PFSK-1 (cell line): ENCODE results near the gene NRG3.

Experiments
- FOXP2 ChIP-seq: optimal IDR thresholded peaks from 2 replicates; pipeline ENCODE3; 2011; ENCODE audit warnings: borderline replicate concordance, control low read depth, inconsistent platforms; ENCODE audit not compliant: insufficient read depth; ENCODE audit errors: extremely low read length, extremely low read depth
- POLR2AphosphoS5 ChIP-seq: IDR thresholded peaks from 2 replicates; pipeline ENCODE4 v1.6.1; 2012; ENCODE audit warnings: low read depth, mild to moderate bottlenecking, control low read depth, low read length, moderate library complexity
- SIN3A ChIP-seq: IDR thresholded peaks from 2 replicates; pipeline ENCODE4 v1.6.1; 2012; ENCODE audit warnings: mild to moderate bottlenecking, low read length, moderate library complexity, borderline replicate concordance; ENCODE audit not compliant: insufficient read depth
- TAF1 ChIP-seq: IDR thresholded peaks from 2 replicates; pipeline ENCODE4 v1.6.1; 2012; ENCODE audit warnings: low read length, control low read depth, borderline replicate concordance; ENCODE audit not compliant: insufficient read depth
- TF ChIP-seq, protein P1 (sequence below), 2 experiments: IDR thresholded peaks; 2 replicates each; pipeline versions ENCODE4 v1.6.1 to v1.8.0; 2011 to 2012; ENCODE audit warnings: low read depth in 2 of 2, low read length in 2 of 2, control low read depth in 1 of 2, inconsistent platforms in 1 of 2, mild to moderate bottlenecking in 1 of 2, moderate library complexity in 1 of 2; ENCODE audit not compliant: insufficient read depth in 1 of 2

NRG3 gene

DNA sequence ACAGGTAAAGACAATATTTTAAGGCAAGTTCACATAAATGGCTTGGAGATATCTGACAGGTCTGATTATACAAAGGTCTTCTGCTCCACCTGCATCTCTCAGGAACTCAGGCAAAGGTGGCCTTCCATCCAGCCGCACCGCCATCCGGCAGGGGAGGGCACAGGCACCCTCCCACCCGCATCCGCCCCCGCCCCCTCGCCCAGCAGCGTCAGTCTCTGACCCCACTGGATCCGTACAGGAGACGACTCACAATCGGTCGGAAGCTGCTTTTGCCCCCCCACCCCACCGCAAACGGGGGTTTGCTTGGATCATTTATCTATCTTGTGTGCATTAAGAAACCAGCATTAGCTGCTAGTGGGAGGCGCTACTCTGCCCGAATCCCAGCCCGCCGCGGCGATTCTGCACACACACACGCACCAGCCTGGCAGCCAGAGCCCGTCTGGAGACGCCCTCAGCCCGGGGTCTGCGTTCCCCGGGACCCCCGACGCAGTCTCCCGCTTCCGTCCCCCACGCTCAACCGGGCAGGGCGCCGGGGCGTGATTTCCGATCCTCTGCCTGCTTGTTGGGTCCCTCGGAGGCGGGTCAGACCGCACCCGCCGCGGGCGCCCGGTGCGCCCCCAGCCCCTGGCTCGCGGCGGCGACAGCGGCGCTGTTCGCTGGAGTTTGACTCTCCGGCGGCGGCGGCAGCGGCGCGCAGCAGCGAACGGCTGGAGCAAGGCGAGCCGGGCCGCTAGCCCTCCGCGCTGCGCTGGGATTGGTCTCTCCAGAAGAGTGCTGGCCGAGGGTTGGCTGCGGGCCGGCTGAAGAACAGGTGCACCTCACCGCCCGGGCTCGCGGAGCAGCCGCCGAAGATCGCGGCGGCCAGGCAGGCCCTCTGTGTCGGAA lies 820 bp upstream of the NRG3 start:
- TF ChIP-seq POLR2AphosphoS5 (no peak), FOXP2 (no peak), SIN3A (no peak), TAF1 (no peak)
- TF ChIP-seq, protein P1, sequence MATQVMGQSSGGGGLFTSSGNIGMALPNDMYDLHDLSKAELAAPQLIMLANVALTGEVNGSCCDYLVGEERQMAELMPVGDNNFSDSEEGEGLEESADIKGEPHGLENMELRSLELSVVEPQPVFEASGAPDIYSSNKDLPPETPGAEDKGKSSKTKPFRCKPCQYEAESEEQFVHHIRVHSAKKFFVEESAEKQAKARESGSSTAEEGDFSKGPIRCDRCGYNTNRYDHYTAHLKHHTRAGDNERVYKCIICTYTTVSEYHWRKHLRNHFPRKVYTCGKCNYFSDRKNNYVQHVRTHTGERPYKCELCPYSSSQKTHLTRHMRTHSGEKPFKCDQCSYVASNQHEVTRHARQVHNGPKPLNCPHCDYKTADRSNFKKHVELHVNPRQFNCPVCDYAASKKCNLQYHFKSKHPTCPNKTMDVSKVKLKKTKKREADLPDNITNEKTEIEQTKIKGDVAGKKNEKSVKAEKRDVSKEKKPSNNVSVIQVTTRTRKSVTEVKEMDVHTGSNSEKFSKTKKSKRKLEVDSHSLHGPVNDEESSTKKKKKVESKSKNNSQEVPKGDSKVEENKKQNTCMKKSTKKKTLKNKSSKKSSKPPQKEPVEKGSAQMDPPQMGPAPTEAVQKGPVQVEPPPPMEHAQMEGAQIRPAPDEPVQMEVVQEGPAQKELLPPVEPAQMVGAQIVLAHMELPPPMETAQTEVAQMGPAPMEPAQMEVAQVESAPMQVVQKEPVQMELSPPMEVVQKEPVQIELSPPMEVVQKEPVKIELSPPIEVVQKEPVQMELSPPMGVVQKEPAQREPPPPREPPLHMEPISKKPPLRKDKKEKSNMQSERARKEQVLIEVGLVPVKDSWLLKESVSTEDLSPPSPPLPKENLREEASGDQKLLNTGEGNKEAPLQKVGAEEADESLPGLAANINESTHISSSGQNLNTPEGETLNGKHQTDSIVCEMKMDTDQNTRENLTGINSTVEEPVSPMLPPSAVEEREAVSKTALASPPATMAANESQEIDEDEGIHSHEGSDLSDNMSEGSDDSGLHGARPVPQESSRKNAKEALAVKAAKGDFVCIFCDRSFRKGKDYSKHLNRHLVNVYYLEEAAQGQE (IDR thresholded peaks at IDR 0.05; ENCODE audit: insufficient read depth in 1 of 2, low read depth in 2 of 2, low read length in 2 of 2), result no peak

DNA sequence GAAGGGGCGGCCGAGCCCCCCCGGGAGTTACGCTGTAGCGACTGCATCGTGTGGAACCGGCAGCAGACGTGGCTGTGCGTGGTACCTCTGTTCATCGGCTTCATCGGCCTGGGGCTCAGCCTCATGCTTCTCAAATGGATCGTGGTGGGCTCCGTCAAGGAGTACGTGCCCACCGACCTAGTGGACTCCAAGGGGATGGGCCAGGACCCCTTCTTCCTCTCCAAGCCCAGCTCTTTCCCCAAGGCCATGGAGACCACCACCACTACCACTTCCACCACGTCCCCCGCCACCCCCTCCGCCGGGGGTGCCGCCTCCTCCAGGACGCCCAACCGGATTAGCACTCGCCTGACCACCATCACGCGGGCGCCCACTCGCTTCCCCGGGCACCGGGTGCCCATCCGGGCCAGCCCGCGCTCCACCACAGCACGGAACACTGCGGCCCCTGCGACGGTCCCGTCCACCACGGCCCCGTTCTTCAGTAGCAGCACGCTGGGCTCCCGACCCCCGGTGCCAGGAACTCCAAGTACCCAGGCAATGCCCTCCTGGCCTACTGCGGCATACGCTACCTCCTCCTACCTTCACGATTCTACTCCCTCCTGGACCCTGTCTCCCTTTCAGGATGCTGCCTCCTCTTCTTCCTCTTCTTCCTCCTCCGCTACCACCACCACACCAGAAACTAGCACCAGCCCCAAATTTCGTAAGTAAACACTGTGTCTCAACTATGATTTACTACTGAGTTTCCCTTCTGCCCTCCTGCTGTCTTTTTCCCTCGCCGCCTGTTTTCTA lies 666 bp downstream of the NRG3 start:
- TF ChIP-seq TAF1 (no peak), SIN3A (no peak), POLR2AphosphoS5 (no peak), FOXP2 (no peak)
- TF ChIP-seq, protein P1 (IDR thresholded peaks at IDR 0.05; ENCODE audit: insufficient read depth in 1 of 2, low read depth in 2 of 2, low read length in 2 of 2), result no peak

DNA sequence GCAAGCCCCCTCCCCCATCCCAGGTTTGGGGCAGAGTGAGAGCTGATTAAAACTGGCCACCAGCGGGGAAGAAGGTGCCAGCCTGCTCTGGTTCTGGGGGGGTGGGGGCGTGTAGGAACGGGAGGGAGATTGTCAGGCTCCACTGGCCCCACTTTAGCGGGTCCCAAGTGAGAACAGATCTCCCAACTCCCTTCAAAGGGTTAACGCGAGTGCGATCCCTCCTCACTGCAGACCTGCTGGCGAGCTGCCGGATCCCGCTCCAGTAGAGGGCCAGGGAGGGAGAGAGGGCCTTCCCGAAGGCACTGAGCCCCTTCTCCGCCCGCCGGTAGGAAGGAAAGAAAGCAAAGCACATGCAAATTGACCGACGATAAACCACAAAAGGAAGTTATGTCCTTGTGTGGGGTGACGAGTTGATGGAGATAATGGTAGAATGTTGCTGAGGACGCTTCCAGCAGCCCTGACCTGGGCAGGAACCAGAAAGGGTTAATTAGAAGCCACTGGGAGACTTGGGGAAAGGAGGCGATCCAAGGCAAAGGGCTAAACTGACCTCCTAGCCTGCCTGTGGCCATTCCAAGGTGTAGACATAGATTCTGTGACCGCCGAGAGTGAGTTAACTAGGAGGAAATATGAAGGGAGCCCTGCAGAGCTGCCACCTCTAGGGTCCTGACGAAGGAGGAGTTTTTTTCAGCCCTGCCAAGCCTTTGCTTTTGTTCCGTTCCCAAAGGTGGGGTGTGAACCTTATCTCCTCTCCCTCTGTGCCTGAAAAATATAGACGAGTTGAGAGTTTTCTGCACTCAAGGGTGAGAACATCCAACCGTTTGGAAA lies 1.5 kb downstream of the NRG3 start:
- TF ChIP-seq TAF1, result no peak
- TF ChIP-seq, protein P1 (IDR thresholded peaks at IDR 0.05; ENCODE audit: insufficient read depth in 1 of 2, low read depth in 2 of 2, low read length in 2 of 2), result no peak
- TF ChIP-seq SIN3A, result no peak
- no peak for TF ChIP-seq FOXP2

DNA sequence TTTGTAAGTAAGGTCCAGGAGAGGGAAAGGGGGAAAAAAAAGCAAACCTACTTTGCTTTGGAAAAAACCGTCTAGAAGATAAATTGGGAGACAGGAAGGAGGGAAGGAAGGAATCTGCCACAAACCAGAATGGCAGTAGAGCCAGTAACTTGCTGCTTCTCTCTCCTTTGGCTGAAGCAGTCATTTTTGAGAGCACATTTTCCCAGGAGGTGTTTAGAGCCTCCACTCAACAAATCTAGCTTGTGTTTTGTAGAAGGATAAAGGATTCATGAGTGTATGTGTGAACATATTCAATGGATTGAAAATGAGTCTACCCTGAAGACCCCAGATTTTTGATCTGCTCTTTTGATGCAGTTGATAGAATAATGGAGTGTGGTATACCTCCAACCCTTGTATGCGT lies 2.6 kb downstream of the NRG3 start:
- TF ChIP-seq FOXP2 (no peak), POLR2AphosphoS5 (no peak), SIN3A (no peak), TAF1 (no peak)
- TF ChIP-seq, protein P1 (IDR thresholded peaks at IDR 0.05; ENCODE audit: insufficient read depth in 1 of 2, low read depth in 2 of 2, low read length in 2 of 2), result no peak
